CD4-positive, alpha-beta T cell treated with Interleukin-12 subunit alpha and Interleukin-12 subunit beta, for 1 hour (primary cell): ENCODE results near the gene PDE4D.

Source experiments
- DNase-seq: peaks from one replicate; pipeline ENCODE4 v3.0.0-alpha.2; 2020

The PDE4D gene

GRCh38 chr5:59125011-59125961 lies 768.2 kb downstream of the PDE4D start:
- DNase-seq = no peak

DNA sequence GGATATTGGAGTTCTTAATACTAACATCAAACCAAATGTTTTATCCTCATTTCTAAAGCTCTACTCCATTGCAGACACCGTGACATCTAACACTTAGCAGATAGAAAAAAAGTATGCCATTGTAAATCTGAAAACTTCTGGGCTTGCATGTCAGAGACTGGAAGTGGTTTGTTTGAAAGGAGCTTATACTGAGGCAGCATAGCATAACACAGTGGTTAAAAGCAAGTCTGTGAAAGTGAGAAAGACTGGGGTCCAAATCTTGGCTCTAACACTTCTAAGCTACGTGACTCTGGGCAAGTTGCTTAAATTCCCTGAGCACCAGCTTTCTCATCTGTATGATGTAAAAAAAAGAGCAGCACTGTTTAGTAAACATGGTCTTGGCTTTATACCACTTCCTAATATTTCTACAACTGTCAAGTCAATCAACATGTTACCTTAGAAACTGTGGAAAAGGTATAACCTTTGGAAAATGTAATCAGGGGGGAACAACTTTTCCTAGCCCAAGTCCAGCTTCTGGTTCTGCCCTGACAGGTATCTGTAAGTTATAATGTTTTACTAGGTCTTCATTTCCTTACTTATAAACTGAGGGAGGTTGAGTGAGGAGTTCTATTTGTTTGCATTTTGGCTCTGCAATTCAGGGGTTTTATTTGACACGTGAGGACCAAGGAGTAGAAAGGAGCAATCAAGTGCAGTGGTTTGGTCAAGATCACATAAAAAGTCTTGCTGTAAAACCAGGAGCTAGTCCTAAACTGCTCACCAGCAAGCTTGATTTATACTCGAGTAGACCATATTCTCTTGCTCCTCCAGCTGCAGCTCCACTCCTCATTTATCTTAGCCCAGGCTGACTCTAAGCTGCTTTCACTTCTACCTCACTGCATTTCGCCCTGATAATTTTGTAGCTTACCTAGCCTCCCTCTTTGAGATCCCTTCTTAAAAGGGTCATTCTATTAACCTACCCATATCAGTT lies 769.6 kb downstream of the PDE4D start:
- peak; percentile 50 for DNase-seq

DNA sequence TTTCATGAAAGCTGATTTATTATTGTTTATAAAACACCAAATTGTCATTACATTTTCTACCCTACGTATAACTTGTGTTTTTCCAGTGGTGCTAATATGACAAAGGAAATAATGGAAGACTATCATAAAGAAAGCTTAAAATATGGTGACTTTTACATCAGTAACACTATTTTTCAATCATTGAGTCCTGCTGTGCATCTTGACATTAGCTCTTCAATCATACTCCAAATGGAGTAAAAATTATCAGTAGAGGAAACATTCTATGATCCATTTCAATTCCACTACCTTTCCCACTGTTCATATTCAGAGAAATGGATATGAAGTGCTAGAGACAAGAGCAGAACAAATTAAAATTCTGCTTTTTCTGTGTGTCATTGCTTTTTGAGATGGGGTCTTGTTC lies 774.0 kb downstream of the PDE4D start:
- no peak for DNase-seq

- no peak for DNase-seq
Observed at GRCh38 chr5:59117320-59117719, 776.2 kb downstream of the PDE4D start.

DNA sequence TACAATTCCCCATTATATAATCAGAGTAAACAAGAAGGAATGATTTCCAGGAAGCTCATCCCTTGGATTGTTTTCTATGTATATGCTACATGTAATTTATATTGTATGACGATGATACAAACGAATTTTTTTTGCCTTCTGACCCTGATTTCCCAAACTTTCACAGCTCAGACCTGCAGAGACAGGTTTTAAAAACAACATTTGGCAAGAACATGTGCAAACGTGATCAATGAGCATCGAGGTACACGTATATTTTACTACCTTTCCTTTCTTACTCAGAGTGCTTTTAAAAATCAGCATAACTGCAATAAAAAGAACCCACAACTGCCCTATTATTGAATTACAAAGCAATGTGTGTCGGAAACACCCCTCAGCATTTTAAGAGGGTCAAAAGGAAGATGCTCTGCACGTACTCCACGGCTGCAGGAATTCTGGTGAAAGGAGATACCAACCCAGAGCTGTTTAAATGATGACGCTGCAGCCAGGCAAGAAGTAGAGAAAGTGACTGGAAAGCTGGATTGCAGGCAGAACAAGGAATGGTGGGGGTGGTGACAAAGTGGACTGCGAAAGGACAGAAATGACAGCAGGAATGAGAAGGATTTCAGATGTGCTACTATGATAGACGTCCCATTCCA lies 777.2 kb downstream of the PDE4D start:
- no peak for DNase-seq

GRCh38 chr5:59115345-59115744 lies 778.2 kb downstream of the PDE4D start:
- no peak for DNase-seq

DNA sequence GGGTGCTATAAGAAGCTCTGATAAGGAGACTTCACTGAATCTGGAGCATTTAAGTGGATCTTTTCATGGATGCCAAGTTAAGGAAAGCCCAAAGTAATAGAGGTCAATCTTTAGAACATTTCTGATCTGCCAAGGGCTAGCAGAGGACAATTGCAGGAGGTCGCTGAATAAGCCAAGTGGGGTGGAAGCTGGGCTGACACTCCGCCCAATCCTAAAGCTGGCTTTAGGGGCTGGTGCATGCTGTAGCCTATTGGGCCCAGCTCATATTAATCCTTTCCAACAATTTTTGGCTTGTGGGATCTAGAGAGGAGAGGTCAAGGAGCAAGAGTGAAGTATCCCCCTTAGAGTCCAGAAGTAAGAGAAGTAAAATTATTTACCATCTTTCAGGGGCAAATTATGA lies 784.1 kb downstream of the PDE4D start:
- DNase-seq = no peak

DNA sequence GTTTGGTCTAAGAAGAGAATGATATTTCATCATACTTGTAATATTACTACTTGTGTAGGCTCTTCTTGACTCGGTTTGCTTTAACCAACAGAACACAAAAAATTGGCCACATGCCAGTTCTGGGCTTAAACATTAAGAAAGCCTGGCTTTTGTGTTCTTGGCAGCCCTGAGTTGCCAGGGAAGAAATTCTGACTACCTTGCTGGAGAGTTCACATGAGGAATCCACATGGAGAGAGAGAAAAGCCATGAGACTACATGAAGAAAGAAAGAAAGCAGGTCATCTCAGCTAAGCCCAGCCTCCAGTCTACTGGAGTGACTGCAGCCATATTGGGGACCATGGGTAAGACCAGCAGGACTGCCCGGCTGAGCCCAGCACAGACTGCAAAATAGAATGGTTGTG lies 785.8 kb downstream of the PDE4D start:
- DNase-seq = no peak

- no peak for DNase-seq
Observed at GRCh38 chr5:59104400-59105127, 789.0 kb downstream of the PDE4D start.

GRCh38 chr5:59103303-59103702 lies 790.2 kb downstream of the PDE4D start:
- DNase-seq = no peak

DNA sequence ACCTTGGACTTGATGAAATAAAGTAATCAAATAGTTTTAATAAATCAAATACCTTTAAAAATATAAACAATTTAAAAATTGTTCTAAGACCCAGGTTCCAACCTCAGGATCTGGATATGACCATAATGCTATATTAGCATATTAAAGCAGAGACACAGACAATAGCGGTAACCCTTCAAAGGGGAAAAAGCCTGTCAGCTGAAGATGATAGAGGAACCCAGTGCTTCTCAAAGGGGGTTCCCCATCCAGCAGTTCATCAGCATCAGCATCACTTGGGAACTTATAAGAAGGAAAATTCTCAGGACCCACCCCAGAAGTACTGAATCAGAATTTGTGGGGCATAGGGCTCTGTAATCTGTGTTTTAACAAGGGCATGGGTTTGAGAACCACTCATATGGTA lies 791.1 kb downstream of the PDE4D start:
- no peak for DNase-seq

- no peak for DNase-seq
Observed at GRCh38 chr5:59100875-59101274, 792.7 kb downstream of the PDE4D start.

GRCh38 chr5:59099995-59100345 lies 793.6 kb downstream of the PDE4D start:
- no peak for DNase-seq

DNA sequence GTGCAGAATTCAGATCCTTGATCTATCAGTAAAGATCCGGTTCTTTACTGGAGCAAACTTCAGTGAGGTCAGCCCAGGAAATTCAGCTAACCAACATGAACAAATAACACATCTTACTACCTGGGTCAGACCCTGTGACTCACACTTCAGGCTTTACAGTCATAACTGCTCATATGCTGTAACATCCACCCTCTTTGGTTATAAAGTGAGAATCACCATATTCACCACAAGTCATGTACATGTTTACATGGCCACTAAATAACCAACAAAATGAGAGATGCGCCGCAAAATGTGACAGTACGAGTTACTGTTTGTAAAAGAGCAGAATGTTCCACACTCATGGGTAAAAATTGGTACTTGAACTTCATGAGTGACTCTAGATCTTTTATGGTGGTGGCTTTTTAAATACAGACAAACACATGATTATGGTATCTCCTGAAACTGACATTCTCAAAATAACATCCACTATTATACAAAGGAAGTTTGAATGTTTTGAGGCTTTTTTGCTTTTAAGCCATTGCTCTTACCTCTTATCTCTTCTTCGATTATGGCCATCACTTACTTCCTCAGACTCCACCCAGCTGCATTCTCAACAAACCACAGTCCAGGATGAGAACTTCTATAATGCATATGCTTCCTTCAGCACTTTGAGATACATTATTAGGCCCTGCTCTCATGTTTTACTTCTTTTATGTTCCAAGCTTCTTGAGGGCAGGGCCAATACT lies 794.1 kb downstream of the PDE4D start:
- peak; percentile 70 for DNase-seq

DNA sequence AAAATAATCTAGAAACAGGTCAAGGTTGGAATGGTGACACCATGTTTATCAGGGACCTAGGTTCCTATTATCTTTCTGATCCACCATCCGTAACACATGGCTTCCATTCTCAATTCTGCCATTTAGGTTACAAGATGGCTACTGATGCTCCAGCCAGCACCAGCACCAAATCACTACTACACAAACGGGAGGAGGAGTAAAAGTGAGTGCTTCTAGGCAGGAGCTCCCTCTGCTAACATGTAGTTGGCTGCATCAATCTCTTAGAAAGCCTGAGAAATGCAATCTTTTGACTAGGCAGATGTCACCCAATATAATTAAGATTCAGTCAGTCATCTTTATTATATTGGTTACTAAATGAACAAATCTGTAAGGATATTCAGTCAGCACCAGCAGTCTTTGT lies 794.8 kb downstream of the PDE4D start:
- DNase-seq = no peak

DNA sequence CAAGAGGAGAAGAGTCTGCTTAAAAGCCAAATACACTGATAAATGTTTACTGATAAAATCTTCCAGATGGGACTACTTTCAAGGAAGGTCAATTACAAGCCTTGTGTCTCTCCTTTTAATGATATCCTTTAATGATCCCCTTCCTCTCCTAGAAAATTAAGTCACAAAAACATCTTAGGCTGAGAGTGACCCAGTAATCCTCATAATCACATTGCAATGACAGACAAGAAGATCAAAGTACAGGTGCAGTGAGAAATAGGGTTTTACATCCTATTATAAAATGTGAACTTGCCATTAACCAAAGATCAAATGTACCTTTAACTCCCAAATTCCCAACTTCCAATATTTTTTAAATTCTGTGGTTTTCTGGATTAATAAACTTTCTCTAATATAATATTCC lies 795.8 kb downstream of the PDE4D start:
- no peak for DNase-seq

GRCh38 chr5:59097116-59097515 lies 796.4 kb downstream of the PDE4D start:
- DNase-seq = no peak

- DNase-seq = no peak
Observed at GRCh38 chr5:59095480-59095879, 798.0 kb downstream of the PDE4D start.

- DNase-seq = no peak
Observed at GRCh38 chr5:59094864-59095263, 798.7 kb downstream of the PDE4D start.

- no peak for DNase-seq
Observed at GRCh38 chr5:59093329-59093728, 800.2 kb downstream of the PDE4D start.

DNA sequence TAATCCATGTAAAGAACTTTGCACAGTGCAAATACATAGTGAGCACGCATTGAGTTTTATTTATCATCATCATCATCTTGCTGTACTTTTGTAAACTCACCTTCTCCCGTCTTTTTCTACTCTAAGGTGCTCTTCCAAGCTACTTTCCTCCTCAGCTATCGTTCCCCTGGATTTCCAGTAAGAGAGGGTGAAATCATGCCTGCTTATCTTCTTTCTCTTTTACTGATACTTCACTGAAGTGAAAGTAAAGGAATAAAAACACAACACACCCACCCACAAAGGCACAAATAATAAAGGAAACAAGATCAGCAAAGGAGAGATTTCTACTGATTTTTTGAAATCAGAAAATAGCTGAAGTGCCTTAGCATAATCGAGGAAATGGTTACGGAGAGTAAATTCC lies 800.8 kb downstream of the PDE4D start:
- DNase-seq = no peak

DNA sequence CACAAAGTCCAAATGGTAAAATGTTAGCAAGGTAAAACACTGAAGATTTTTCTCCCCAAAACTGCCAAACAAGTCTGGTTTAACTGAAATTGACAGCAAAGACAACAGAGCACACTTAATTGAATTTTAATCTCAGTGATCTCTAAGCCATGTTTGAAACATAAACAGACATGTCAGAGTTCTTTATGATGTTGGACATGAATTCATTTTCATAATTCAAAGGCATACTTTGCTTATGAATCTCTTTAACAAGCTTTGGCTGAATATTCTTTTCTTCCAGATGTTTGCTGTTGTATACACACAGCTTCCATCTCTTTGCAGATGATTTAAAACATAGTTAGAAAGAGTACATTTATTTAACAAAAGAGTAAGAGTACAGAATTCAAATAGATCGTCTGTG lies 801.6 kb downstream of the PDE4D start:
- DNase-seq = no peak
